GM18907 (cell line): ENCODE data around the gene ADA.

Experiments used
- ATAC-seq: cut with Tn5 transposase; IDR thresholded peaks from one replicate; pipeline ENCODE4 v1.9.1; 2021; ENCODE audit warnings: mild to moderate bottlenecking, moderate library complexity; ENCODE audit not compliant: unreplicated experiment

Gene ADA

DNA sequence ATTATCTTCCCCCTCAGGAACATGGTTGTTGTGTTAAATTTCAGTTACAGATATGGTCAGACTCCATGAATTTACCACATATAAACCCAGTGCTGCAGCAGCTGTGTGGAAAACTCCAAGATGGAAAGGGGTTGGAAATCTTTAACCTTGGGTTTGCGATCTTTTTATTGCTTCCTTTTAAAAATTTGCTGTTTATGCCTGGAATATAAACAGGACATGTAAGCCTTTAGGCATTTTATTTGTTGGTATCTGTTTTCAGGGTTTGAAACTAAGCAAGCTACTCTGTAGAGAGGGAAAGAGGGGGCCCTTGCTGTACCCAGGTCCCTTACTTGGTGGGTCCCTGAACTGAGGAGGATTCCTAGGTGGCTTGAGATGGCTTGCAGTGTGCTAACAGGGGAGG is 68.3 kb downstream of the ADA start:
- no peak for ATAC-seq

DNA sequence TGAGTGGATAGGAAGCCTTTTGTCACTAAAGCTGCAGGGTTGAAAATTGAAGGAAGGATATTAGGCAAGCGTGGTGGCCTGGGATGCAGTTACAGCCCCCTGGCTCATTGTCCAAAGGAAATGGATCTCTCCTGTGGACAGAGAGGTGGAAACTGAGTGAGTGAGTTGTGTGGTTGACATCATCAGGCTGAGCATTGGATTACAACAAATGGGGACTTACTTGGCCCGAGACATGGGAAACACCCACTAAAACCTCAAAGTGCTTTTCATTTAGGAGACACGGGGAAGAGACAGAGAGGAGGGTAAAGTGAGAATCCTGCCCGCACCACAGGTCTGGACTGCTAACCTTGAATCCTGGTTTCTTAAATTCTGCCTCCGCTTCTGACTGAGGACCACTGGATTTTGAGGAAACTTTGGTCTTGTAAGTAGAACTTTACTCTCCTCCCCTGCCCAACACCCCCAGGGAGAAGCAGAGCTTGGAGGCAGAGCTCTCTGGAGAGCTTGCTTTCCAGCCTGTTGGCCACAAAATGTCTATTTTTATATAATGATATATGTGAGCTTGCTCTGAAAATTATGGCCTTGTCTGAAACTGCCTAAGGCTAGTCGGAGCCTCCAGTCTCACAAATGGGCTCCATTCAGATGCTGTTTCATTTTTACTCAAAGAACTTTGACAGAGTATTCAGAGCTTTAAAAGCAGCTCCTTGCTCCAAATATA is 69.0 kb downstream of the ADA start, which contains the start of gene PKIG:
TSS of gene PKIG (plus strand) at position 269 of the 715 bp plus-strand sequence. CDS start 31,978 bp downstream, outside the sequence.
- ATAC-seq, result no peak

- ATAC-seq, result no peak
Observed at GRCh38 chr20:44581515-44581914, 70.0 kb downstream of the ADA start.

- ATAC-seq, result no peak
Observed at GRCh38 chr20:44580581-44581268, 70.8 kb downstream of the ADA start.

- ATAC-seq, result no peak
Observed at GRCh38 chr20:44579313-44580081, 72.0 kb downstream of the ADA start.

DNA sequence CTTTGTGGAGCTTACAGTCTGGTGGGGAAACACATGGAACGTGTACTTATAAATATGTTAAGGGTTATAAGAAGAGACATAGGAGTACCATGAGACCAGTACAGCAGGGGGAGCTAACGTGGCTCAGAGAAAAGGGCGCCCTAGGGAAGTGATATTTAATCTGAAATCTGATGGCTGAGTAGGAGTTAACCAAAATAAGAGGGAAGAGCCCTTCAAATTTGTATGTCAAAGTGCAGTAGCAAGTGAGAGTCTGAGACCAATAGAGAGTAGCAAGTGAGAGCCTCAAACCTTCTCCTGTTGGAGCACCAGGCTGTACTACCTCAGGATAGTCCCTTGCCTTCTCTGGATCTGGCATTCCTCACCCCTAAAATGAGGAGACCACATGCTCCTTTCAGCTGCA is 75.2 kb downstream of the ADA start:
- no peak for ATAC-seq

- ATAC-seq, result no peak
Observed at GRCh38 chr20:44574372-44574771, 77.1 kb downstream of the ADA start.

DNA sequence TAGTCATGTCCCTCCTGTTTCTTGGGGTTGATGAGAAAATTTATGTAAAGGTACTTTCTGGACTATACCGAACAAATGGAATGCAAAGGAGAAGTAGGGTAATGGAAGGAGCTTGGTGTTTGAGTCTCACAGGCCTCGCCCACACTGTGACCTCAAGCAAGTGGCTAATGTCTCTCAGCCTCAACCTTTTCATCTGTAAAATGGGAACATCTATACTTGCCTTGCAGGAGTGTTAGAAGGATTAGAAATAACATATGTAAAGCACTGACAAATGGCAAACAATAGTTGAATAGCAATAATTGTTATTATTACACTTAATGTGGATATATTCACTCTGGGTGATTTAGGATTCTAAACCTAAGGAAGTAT is 78.0 kb downstream of the ADA start:
- ATAC-seq, result no peak

GRCh38 chr20:44572551-44573500 is 78.7 kb downstream of the ADA start:
- ATAC-seq, result no peak

- ATAC-seq, result no peak
Observed at GRCh38 chr20:44571362-44571988, 80.0 kb downstream of the ADA start.

DNA sequence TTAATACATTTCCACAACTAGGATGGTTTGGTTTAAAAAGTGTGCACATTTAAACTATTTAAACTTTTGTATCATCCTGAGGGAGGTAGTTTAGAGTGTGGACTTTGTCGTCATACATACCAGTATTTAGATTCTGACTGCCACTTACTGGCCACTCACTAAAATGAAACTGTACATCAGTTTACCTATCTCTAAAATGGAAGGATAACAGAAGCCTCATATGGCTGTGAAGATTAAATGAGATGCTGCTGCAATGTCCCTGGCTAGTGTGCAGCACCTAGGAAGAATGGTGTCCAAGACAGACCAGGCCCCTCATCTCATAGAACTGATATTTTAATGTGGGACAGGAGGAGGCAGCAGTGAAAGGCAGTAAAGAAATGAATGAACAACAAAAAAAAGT is 81.1 kb downstream of the ADA start:
- ATAC-seq, result no peak
